GM12874 (cell line): ENCODE data around the gene SHC1.

Experiments
- TF ChIP-seq, protein P1 (sequence below): IDR thresholded peaks from 2 replicates; pipeline ENCODE4 v1.5.1; 2011; ENCODE audit warnings: low read depth, mild to moderate bottlenecking, control low read depth, low read length, moderate library complexity; ENCODE audit not compliant: insufficient read depth

Gene SHC1, protein sequence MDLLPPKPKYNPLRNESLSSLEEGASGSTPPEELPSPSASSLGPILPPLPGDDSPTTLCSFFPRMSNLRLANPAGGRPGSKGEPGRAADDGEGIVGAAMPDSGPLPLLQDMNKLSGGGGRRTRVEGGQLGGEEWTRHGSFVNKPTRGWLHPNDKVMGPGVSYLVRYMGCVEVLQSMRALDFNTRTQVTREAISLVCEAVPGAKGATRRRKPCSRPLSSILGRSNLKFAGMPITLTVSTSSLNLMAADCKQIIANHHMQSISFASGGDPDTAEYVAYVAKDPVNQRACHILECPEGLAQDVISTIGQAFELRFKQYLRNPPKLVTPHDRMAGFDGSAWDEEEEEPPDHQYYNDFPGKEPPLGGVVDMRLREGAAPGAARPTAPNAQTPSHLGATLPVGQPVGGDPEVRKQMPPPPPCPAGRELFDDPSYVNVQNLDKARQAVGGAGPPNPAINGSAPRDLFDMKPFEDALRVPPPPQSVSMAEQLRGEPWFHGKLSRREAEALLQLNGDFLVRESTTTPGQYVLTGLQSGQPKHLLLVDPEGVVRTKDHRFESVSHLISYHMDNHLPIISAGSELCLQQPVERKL

DNA sequence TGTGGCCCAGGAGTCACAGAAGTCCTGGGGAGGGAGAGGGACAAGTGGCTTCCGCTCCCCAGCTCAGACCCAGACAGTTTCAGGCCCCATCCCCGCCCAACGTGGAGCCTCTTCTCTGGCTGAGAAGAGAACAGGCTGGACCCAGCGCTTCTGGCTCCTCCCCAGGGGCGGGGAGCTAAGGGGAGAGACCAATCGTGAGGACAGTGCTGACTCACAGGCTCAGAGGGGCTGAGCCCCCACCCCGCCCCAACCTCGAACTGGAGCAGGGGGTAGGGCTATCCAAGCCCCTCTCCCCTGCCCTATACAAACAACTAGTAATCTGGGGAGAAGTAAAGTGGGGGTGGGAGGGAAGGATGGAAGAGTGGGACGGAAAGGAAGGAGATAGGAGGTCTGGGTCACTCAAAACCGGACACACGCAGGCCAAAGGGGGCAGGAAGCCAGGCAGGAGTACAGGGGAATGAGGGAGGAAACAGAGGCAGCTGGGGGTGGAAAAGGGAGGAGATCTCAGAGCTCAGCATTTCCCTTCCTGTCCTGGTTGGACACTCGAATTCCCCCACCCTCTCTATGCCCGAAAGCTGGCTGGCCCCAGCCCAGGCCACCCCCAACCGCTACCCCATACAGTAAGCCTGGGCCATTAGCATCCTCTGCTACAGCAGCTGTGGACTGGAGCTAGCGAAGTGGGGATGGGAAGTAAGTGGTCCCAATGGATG lies at the start of gene SHC1:
Gene SHC1, minus strand, starts transcription at position 117 of the 710 bp plus-strand sequence. CDS start 221 bp downstream, outside the sequence.
- TF ChIP-seq, protein P1, sequence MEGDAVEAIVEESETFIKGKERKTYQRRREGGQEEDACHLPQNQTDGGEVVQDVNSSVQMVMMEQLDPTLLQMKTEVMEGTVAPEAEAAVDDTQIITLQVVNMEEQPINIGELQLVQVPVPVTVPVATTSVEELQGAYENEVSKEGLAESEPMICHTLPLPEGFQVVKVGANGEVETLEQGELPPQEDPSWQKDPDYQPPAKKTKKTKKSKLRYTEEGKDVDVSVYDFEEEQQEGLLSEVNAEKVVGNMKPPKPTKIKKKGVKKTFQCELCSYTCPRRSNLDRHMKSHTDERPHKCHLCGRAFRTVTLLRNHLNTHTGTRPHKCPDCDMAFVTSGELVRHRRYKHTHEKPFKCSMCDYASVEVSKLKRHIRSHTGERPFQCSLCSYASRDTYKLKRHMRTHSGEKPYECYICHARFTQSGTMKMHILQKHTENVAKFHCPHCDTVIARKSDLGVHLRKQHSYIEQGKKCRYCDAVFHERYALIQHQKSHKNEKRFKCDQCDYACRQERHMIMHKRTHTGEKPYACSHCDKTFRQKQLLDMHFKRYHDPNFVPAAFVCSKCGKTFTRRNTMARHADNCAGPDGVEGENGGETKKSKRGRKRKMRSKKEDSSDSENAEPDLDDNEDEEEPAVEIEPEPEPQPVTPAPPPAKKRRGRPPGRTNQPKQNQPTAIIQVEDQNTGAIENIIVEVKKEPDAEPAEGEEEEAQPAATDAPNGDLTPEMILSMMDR = no peak

DNA sequence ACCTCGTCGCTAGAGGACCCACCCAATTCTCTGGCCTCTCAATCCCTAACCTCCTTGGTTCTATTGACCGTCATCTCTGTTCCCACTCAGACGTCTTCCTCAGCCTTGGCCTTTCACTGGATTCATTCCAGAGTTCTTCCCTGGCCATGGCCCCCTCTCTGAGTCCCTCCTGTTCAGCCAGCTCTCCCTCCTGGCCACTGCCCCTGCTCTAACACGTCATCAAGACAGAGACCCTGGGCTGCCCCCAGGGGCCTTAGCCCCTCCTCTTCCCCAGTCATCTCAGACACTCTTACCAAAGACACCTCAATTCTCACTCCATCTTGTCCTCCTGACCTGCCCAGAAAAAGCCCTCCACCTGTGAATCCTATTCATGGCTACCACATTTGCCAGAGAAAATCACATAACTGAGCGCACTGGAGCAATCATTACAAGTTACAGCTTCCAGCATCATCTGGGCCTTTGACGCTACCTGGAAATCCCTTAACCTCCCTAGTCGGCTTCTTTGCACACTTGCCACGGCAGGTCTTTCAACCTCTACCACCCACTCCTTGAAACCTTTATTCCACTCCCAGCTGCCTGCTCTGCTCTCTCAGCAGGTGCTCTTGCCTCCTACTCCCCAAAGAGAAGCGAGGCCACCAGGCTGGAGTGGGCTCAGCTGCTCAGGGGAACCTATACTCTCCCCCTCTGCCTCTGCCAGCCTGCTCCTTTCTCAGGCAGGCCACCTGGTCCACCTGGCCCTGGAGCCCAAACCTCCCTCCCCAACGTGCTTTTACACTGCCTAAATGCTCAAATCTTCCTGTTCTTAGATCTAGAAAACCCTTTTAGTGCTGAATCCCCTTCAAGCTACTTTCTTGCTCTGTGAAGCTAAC lies 49.1 kb upstream of the SHC1 start:
- TF ChIP-seq, protein P1 = no peak

DNA sequence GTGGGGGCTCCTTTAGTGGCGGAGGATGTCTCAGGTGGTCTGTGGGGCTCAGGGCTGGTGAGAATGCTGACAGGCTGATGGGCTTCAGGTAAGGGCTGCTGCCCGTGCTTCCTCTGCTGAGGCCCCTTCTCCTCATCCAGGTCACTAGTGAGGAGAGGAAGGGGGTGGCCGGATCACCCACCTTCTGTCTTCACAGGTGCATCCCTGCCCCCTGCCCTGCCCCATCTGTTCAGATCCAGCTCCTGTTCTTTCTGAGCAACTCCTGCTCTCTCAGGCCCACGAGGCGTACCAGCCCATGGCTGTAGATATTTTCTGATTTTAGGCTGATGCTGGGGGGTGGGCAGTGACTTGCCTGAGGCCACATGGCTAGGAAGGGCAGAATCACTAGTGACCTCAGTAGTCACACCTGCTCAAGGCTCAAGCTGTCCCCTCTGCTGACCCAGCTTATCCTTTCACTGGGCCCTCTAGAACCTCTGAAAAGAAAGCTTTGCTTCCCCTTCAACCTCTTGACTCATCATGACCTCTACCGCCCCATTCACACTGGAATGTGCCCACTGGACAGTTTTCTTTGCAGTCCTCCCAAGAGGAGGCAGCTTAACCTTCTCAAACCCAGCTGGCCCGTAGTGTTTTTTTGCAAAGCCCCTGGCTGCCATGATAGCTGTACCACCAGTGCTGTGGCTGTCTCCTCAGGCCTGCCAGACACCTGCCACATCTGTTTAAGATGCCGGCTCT lies 48.2 kb upstream of the SHC1 start:
- TF ChIP-seq, protein P1 = no peak

DNA sequence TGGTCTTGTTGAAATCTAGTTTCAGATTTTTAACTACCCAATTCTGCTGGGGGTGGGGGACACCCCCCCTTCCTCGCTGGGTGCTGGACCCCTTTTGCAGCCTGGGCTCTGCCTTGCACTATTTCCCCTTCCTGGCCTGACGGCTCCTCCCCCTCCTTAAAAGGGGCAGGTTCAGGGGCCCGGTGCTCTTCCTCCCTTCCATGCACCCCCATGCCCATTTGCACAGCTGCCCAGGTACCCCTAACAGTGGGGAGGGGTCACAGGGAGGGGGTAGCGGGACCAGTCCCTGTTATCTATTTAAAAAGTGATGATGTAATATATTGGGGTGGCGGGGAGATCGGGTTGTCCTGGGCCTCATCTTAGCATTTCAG lies 47.4 kb upstream of the SHC1 start:
- TF ChIP-seq, protein P1 = no peak

DNA sequence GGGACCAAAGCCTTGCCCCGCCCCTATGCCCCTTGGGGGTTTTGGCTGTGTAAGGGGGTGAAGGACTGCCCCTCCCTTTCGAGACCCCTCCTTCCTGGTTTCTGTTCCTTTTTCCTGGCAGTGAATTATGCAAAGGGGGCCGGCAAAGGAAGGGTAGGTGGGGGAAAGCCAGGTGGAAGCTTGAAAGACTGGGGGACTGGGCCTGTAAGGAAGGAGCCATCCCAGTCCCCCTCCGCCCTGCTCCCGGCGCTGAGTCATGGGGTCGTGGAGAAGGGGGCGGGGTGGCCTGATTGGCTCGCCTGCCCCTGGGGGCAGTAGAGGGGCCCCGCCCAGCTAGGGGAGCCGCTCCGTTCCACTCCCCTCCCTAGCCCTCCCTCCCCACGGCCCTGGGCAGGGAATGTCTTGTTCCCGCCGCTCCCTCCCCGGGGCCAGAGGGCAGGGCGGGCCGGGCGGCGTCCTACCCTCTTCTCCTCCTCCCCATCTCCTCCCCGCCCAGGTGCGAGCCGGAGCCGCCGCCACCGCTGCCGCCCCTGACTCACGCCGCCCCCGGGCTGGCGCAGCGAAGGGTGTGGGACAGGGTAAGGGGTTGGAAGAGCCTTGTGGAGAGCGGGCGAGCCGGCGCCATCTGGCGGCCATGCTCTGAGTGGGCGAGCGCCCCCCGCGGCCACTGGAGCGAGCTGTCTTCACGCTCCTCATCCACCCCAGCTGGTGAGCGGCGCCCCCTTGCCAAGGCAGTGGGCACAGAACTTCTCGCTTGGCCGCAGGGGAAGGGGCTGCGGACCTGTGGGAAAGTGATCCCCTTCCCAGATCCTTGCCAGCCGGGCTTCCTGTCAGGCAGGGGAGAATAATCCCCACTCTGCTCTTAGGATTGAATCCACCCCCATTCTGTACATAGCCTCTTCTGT lies 46.7 kb upstream of the SHC1 start:
- TF ChIP-seq, protein P1 = peak; percentile 100

DNA sequence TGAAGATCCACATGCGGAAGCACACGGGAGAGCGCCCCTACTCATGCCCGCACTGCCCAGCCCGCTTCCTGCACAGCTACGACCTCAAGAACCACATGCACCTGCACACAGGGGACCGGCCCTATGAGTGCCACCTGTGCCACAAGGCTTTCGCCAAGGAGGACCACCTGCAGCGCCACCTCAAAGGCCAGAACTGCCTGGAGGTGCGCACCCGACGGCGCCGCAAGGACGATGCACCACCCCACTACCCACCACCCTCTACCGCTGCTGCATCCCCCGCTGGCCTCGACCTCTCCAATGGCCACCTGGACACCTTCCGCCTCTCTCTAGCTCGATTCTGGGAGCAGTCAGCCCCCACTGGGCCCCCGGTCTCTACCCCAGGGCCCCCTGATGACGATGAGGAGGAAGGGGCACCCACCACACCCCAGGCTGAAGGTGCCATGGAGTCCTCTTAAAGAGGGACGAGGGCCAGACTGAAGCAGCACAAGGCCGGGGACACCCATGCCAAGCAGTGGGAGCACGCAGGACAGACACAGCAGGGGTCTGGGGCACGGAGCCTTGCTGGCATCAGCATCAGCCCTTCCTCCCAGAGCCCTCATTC lies 45.8 kb upstream of the SHC1 start:
- TF ChIP-seq, protein P1 = no peak
